Muscle layer of duodenum (tissue), 2 donors: ENCODE data around the gene COL18A1.

Experiments
- H3K27ac ChIP-seq: one replicate; pipeline ENCODE4 v1.7.0; 2013; ENCODE audit warnings: mild to moderate bottlenecking, low read length
- H3K27me3 ChIP-seq: one replicate; pipeline ENCODE4 v1.7.0; 2013; ENCODE audit warnings: low read depth, mild to moderate bottlenecking, control low read depth, low read length
- H3K36me3 ChIP-seq, 2 donors: one replicate each; pipeline ENCODE4 v1.7.0; 2013; ENCODE audit warnings: low read length in 2 of 2, control low read depth in 1 of 2, mild to moderate bottlenecking in 1 of 2; ENCODE audit not compliant: insufficient read depth in 2 of 2, control insufficient read depth in 1 of 2
- H3K4me1 ChIP-seq, 2 donors: one replicate each; pipeline ENCODE4 v1.7.0; 2013; ENCODE audit warnings: low read length in 2 of 2, mild to moderate bottlenecking in 2 of 2, control low read depth in 1 of 2, moderate library complexity in 1 of 2; ENCODE audit not compliant: insufficient read depth in 2 of 2, control insufficient read depth in 1 of 2
- H3K4me3 ChIP-seq, 2 donors: one replicate each; pipeline ENCODE4 v1.7.0; 2013; ENCODE audit warnings: low read length in 2 of 2, low read depth in 1 of 2, mild to moderate bottlenecking in 1 of 2
- H3K9me3 ChIP-seq, 2 donors: one replicate each; pipeline ENCODE4 v1.7.0; 2013; ENCODE audit warnings: low read length in 2 of 2, control low read depth in 1 of 2, mild to moderate bottlenecking in 1 of 2; ENCODE audit not compliant: control insufficient read depth in 1 of 2
- donor health status: healthy.

COL18A1 gene

GRCh38 chr21:45452696-45453307 lies 47.8 kb downstream of the COL18A1 start:
- H3K27ac ChIP-seq = no peak overlapping the region
- no peaks in the 10 kb centered on the region for H3K27me3 ChIP-seq
- no peak overlapping the region for H3K4me3 ChIP-seq
- peaks cover 0 to 19% of the 10 kb centered on the region in 2 donors for H3K4me1 ChIP-seq
- H3K36me3 ChIP-seq = no peaks in the 10 kb centered on the region
- no peaks in the 10 kb centered on the region for H3K9me3 ChIP-seq

DNA sequence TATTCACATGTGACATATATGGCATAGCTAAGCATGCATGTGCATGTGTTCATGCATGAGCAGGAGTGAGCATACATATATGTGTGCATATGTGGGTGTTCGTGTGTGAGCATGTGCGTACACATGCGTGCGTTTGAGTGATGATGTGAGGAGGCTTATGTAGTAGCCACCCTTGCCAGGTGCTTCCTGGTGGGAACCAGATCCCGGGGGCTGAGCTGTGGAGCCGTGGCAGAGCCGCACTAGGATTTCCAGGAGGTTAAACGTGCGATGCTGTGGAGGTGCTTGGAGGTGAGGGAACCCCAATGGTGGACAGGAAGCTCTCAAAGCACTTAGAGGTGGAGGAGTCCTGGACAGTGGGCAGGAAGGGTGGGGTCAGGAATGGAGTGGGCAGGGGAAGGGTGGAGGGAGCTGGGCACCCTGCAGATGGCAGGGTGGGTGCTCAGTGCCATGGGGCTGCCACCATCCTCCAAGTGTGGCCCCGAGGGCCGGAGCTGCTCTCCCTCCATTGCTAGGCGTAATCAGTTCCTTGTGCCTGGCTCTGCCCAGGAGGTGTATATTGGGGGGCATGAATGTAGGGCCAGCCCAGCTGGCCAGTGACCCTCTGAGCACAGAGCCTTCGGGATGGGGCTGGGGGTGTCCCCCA lies 48.5 kb downstream of the COL18A1 start:
- Histone ChIP-seq H3K4me1 (peaks cover 0 to 19% of the 10 kb centered on the region in 2 donors), H3K9me3 (no peaks in the 10 kb centered on the region), H3K27ac (no peak overlapping the region), H3K36me3 (no peaks in the 10 kb centered on the region), H3K27me3 (no peaks in the 10 kb centered on the region), H3K4me3 (no peak overlapping the region)

DNA sequence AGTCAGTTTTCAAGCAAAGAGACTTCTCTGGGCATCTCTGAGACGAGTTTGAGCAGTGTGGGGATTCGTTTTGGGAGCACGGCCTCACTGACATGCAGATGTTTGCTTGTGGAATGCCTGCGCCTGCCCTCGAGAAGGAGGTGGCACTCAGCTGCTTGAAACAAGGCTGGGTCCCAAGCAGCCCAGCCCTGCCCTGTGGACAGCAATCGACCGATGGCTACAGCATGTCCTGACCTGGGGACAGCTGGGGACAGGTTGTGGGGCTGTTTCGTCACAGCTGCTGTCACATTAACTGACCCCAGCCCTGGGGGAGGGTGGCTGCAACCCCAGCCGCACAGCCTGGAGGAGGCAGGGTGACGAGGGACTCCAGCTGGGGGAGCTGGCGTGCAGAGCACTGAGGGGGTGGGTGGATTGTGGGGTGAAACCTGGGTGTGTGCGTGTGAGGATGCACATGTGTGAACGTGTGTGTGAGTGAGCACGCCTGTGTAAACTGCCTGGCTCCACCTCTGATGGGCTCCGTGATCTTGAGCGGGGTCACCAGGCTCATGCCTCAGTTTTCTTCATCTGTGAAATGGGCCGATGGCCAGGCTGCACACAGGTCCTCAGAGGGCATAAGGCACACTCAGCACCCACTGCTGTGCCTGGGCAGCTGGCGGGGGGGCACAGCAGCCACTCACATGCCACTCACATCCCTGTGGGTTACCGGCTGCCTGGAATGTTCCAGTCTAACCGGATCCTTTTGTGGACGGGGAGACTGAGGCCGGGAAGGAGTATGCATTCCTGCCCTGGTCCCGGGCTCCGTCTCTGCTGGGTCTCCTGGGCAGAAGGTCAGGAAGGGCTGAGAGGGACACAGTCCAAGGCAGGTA lies 49.3 kb downstream of the COL18A1 start:
- Histone ChIP-seq H3K27me3 (no peaks in the 10 kb centered on the region), H3K9me3 (no peaks in the 10 kb centered on the region), H3K27ac (no peak overlapping the region), H3K4me3 (no peak overlapping the region), H3K4me1 (peaks cover 0 to 19% of the 10 kb centered on the region in 2 donors), H3K36me3 (no peaks in the 10 kb centered on the region)

- Histone ChIP-seq H3K27ac (no peak overlapping the region), H3K36me3 (no peaks in the 10 kb centered on the region), H3K4me3 (peak overlapping the region; percentile 28 to 50), H3K9me3 (no peaks in the 10 kb centered on the region), H3K27me3 (no peaks in the 10 kb centered on the region), H3K4me1 (peaks cover 0 to 19% of the 10 kb centered on the region in 2 donors)
These were observed 50.1 kb downstream of the COL18A1 start for GRCh38 chr21:45454926-45455673.

DNA sequence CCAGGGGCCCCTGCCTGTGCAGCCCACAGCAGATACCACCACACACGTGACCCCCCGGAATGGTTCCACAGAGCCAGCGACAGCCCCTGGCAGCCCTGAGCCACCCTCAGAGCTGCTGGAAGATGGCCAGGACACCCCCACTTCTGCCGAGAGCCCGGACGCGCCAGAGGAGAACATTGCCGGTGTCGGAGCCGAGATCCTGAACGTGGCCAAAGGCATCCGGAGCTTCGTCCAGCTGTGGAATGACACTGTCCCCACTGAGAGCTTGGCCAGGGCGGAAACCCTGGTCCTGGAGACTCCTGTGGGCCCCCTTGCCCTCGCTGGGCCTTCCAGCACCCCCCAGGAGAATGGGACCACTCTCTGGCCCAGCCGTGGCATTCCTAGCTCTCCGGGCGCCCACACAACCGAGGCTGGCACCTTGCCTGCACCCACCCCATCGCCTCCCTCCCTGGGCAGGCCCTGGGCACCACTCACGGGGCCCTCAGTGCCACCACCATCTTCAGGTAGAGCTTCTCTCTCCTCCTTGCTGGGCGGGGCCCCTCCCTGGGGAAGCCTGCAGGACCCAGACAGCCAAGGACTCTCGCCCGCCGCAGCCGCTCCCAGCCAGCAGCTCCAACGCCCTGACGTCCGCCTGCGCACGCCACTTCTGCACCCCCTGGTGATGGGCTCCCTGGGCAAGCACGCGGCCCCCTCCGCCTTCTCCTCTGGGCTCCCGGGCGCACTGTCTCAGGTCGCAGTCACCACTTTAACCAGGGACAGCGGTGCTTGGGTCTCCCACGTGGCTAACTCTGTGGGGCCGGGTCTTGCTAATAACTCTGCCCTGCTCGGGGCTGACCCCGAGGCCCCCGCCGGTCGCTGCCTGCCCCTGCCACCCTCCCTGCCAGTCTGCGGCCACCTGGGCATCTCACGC lies 51.0 kb downstream of the COL18A1 start:
- Histone ChIP-seq H3K27ac (no peak overlapping the region), H3K36me3 (no peaks in the 10 kb centered on the region), H3K9me3 (no peaks in the 10 kb centered on the region), H3K4me3 (peak overlapping the region; percentile 28 to 50), H3K4me1 (peaks cover 0 to 19% of the 10 kb centered on the region in 2 donors), H3K27me3 (no peaks in the 10 kb centered on the region)

DNA sequence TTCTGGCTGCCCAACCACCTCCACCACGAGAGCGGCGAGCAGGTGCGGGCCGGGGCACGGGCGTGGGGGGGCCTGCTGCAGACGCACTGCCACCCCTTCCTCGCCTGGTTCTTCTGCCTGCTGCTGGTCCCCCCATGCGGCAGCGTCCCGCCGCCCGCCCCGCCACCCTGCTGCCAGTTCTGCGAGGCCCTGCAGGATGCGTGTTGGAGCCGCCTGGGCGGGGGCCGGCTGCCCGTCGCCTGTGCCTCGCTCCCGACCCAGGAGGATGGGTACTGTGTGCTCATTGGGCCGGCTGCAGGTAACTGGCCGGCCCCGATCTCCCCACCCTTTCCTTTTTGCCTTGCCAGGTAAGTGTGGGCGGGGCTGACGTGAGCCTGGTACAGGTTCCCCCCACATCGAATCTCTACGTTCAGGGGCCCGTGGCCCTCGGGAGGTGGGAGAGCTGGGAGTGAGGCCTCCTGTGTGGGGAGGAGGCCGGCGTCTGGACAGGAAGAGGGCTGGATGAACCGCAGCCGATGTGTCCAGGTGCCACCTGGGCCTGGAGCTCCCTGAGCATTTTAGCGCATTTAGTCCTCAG lies 51.7 kb downstream of the COL18A1 start:
- peak overlapping the region; percentile 16 to 50 for H3K4me3 ChIP-seq

DNA sequence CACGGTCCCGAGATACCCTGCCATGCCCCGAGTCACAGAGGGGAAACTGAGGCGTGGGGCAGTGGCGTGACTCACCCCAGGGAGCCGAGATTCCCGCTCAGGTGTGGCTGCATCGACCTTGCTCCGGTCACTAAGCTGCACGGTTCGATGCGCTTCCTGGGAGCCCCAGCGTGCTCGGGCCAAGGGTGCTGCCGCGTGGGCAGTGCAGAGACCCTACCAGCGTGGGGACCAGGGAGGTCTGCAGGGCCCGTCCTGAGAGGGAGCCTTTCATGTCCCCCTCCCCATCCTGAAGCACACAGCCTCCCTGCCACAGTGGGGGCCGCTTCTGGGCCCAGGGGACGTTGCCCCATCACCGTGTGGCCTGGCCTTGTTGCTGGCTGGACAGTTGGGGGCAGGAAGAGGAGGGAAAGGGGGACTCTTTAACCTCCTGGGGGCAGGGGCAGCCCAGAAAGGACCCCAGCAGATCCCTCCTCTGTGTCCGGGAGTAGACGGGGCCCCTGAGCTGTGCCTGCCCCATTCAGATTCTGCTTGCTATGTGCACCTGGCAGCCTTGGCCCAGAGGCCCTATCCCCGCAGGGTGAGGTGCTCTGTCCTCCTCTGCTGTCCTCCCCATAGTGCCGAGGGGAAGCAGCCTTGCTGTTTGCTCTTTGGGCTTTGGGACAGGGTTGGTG lies 52.3 kb downstream of the COL18A1 start:
- no peaks in the 10 kb centered on the region for H3K9me3 ChIP-seq
- no peaks in the 10 kb centered on the region for H3K27me3 ChIP-seq
- peak overlapping the region; percentile 16 to 50 for H3K4me3 ChIP-seq
- peaks cover 0 to 4% of the 10 kb centered on the region in 2 donors for H3K36me3 ChIP-seq
- H3K4me1 ChIP-seq = peaks cover 0 to 19% of the 10 kb centered on the region in 2 donors
- no peak overlapping the region for H3K27ac ChIP-seq

More for the DNA sequence above, 51.7 kb downstream of the COL18A1 start:
- Histone ChIP-seq H3K36me3 (peaks cover 0 to 4% of the 10 kb centered on the region in 2 donors), H3K9me3 (no peaks in the 10 kb centered on the region), H3K27me3 (no peaks in the 10 kb centered on the region), H3K4me1 (peaks cover 0 to 19% of the 10 kb centered on the region in 2 donors), H3K27ac (no peak overlapping the region)

DNA sequence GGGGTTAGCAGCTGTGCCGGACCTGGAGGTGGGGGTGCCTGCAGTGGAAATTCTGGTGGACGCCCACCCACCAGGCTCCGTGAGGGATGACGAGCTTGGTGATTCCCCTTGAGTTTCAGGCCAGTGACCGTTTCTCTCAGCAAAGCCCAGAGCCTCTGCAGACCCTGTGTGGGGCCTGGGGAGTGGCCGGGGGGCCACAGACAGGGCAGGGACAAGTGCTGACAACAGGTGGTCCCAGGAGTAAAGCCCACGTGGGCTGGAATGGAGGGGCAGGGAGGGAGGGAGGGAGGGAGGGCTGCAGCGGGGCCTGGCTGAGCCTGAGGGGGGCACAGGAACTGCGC lies 52.8 kb downstream of the COL18A1 start:
- Histone ChIP-seq H3K36me3 (peaks cover 0 to 4% of the 10 kb centered on the region in 2 donors), H3K4me1 (peaks cover 0 to 19% of the 10 kb centered on the region in 2 donors), H3K4me3 (peak overlapping the region; percentile 16 to 50), H3K27me3 (no peaks in the 10 kb centered on the region), H3K27ac (no peak overlapping the region), H3K9me3 (no peaks in the 10 kb centered on the region)

DNA sequence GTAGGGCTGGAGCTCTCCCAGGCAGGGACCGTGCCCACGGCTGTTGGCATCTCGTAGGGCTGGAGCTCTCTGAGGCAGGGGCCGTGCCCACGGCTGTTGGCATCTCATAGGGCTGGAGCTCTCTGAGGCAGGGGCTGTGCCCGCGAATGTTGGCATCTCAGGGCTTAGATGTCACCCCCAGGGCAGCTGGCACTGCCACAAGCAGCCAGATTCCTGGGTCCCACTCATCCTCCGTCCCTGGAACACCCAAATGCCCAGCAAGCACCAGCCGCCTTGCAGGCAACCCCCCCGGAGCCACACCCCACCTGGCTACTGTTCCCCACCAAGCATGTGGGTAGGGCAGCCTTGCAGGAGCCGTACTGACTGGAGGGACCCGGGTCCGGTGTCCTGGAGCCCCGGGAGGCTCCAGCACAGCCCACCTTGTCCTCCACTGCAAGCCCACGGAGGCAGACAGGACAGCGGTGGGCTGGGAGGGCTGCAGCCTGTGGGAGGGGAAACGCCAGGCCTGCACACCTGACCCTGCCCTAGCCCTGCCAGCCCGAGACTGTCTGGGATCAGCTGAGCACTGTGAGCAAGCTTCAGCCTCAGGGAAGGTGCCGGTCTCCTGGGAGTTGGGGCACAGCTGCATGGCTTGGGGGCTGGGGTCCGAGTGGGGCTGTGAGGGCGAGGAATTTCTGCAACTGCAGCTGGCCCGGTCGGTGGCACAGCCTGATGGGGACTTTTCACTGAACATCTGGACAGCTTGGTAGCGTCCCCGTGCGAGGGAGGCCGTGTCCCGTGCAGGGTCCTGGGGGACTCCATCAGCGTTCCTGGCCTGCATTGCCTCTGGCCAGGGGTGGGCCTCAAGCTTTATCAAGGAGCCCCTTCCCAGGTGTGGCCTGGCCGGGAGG lies 53.6 kb downstream of the COL18A1 start:
- H3K9me3 ChIP-seq = no peaks in the 10 kb centered on the region
- no peak overlapping the region for H3K4me3 ChIP-seq
- H3K27me3 ChIP-seq = no peaks in the 10 kb centered on the region
- H3K27ac ChIP-seq = no peak overlapping the region
- H3K4me1 ChIP-seq = peaks cover 0 to 19% of the 10 kb centered on the region in 2 donors
- H3K36me3 ChIP-seq = peaks cover 0 to 4% of the 10 kb centered on the region in 2 donors
